DMS 273 treated with DMSO at 0.1 percent for 48 hours (cell line): Measurements from ENCODE around the gene CYTL1.
"Not testable (repeated sequence)": the region's sequence is repeated elsewhere in the genome, so short reads cannot be mapped to it uniquely, and the experiment has no call there.

Source experiments
- DNase-seq: peaks from one replicate; lab custom pipeline; 2025; lab: John Stamatoyannopoulos, UW

Gene CYTL1

GRCh38 chr4:5019274-5019673, at the start of gene CYTL1:
Gene CYTL1 (minus strand): TSS chr4:5019458. CDS start chr4:5019445, 13 bp downstream.
- DNase-seq, result no peak

GRCh38 chr4:5067908-5068307, 48.6 kb upstream of the CYTL1 start:
- DNase-seq, result no peak

- not testable (repeated sequence) for DNase-seq
These were observed 47.7 kb upstream of the CYTL1 start for GRCh38 chr4:5066968-5067367.

- no peak for DNase-seq
These were observed 46.8 kb upstream of the CYTL1 start for GRCh38 chr4:5066101-5066500.

GRCh38 chr4:5055411-5055810, 36.2 kb upstream of the CYTL1 start:
- no peak for DNase-seq

- no peak for DNase-seq
These were observed 35.3 kb upstream of the CYTL1 start for GRCh38 chr4:5054532-5054931.

GRCh38 chr4:5052726-5053425, 33.6 kb upstream of the CYTL1 start:
- DNase-seq, result no peak

- no peak for DNase-seq
These were observed 33.0 kb upstream of the CYTL1 start for GRCh38 chr4:5052204-5052702.

- no peak for DNase-seq
These were observed 32.3 kb upstream of the CYTL1 start, which contains the start of gene STK32B for GRCh38 chr4:5051278-5052203. Gene STK32B (plus strand): TSS chr4:5051480.

GRCh38 chr4:5050520-5051277, 31.4 kb upstream of the CYTL1 start:
- no peak for DNase-seq

GRCh38 chr4:5048721-5049120, 29.5 kb upstream of the CYTL1 start:
- DNase-seq, result no peak

- peak; percentile 37 for DNase-seq
These were observed 25.8 kb upstream of the CYTL1 start for GRCh38 chr4:5045097-5045496.

- no peak for DNase-seq
These were observed 25.1 kb upstream of the CYTL1 start for GRCh38 chr4:5044341-5044740.

- no peak for DNase-seq
These were observed 24.3 kb upstream of the CYTL1 start for GRCh38 chr4:5043579-5043978.

GRCh38 chr4:5041699-5042098, 22.4 kb upstream of the CYTL1 start:
- DNase-seq, result peak; percentile 21

- DNase-seq, result no peak
These were observed 21.8 kb upstream of the CYTL1 start for GRCh38 chr4:5040856-5041620.

- DNase-seq, result no peak
These were observed 20.5 kb upstream of the CYTL1 start for GRCh38 chr4:5039800-5040199.

- DNase-seq, result no peak
These were observed 18.6 kb upstream of the CYTL1 start for GRCh38 chr4:5037553-5038551.

GRCh38 chr4:5036239-5036638, 17.0 kb upstream of the CYTL1 start:
- no peak for DNase-seq

- DNase-seq, result peak; percentile 17
These were observed 14.9 kb upstream of the CYTL1 start for GRCh38 chr4:5034206-5034605.
